COLO668 (cell line): ENCODE results near the gene PPFIA1.

Experiments used
- DNase-seq: peaks from one replicate; lab custom pipeline; 2025; ENCODE audit not compliant: unreplicated experiment; lab: John Stamatoyannopoulos, UW

Gene PPFIA1

GRCh38 chr11:70411713-70412452, 141.4 kb downstream of the PPFIA1 start:
- no peak for DNase-seq

- DNase-seq: no peak
Observed at GRCh38 chr11:70413151-70413550, 142.7 kb downstream of the PPFIA1 start.

- no peak for DNase-seq
Observed at GRCh38 chr11:70414341-70415100, 144.0 kb downstream of the PPFIA1 start.

GRCh38 chr11:70415191-70415590, 144.7 kb downstream of the PPFIA1 start:
- DNase-seq: no peak

- DNase-seq: no peak
Observed at GRCh38 chr11:70415642-70416395, 145.3 kb downstream of the PPFIA1 start.

- no peak for DNase-seq
Observed at GRCh38 chr11:70416881-70417280, 146.4 kb downstream of the PPFIA1 start.

- no peak for DNase-seq
Observed at GRCh38 chr11:70418130-70418529, 147.6 kb downstream of the PPFIA1 start.

GRCh38 chr11:70419307-70420007, 149.0 kb downstream of the PPFIA1 start:
- no peak for DNase-seq

GRCh38 chr11:70420008-70420464, 149.5 kb downstream of the PPFIA1 start:
- DNase-seq: no peak

GRCh38 chr11:70420496-70420895, 150.0 kb downstream of the PPFIA1 start:
- no peak for DNase-seq

- no peak for DNase-seq
Observed at GRCh38 chr11:70421123-70421522, 150.6 kb downstream of the PPFIA1 start.

GRCh38 chr11:70422692-70423522, 152.4 kb downstream of the PPFIA1 start:
- no peak for DNase-seq

GRCh38 chr11:70423523-70424505, 153.3 kb downstream of the PPFIA1 start:
- DNase-seq: no peak

GRCh38 chr11:70424765-70425344, 154.4 kb downstream of the PPFIA1 start:
- no peak for DNase-seq

GRCh38 chr11:70427436-70427835, 156.9 kb downstream of the PPFIA1 start:
- DNase-seq: no peak

- DNase-seq: no peak
Observed at GRCh38 chr11:70428701-70429427, 158.4 kb downstream of the PPFIA1 start.

GRCh38 chr11:70429428-70429705, 158.9 kb downstream of the PPFIA1 start:
- DNase-seq: no peak
